ENCODE results near the gene RNF141. TPM values are rescaled to one million over a fixed set of nuclear protein-coding genes. Genes with fewer than 3 reads are reported as not detected.

Gene RNF141
- total and polyA plus RNA-seq, 2 donors (not counting 3 experiments of a cell fraction or from before 2014, with no cell fraction given): 9.4 to 32.4 TPM

- DNase-seq (ENCODE audit: low read depth, low spot score) (peak; percentile 73), FAIRE-seq (peak; percentile 95)
- no peaks in the 10 kb centered on the region for H3K9me1 ChIP-seq (replicated peaks; ENCODE audit: control insufficient read depth, extremely low read depth, insufficient read depth, low read length)
- H3K27me3 ChIP-seq (ENCODE audit: control insufficient read depth in 2 of 2, insufficient read depth in 2 of 2, low read length in 2 of 2): no peaks in the 10 kb centered on the region
- H4K20me1 ChIP-seq (replicated peaks; ENCODE audit: control insufficient read depth, extremely low read depth, insufficient read depth, low read length): no peaks in the 10 kb centered on the region
- H3K4me2 ChIP-seq (ENCODE audit: insufficient read depth, low read length): no peak overlapping the region
- POLR2A ChIA-PET: interaction anchor here (1.1 to 1.7 kb wide), 2 partner anchors 11 to 34 kb away, joined by 3 to 7 read pairs; no protein-coding TSS in a partner anchor
- no peak for TF ChIP-seq CTCF (IDR thresholded peaks at IDR 0.05; ENCODE audit: extremely low read depth in 1 of 2, insufficient read depth in 1 of 2, low read depth in 1 of 2, low read length in 2 of 2)
- TF ChIP-seq FOS (IDR thresholded peaks at IDR 0.05; ENCODE audit: borderline replicate concordance, insufficient read depth, low read length): peak; percentile 46
- no peak for TF ChIP-seq POLR2A (IDR thresholded peaks at IDR 0.05; ENCODE audit: low read depth, low read length)
- TF ChIP-seq MAX (IDR thresholded peaks at IDR 0.05; ENCODE audit: insufficient read depth, insufficient read length): no peak
- peak; percentile 52 for TF ChIP-seq JUN (IDR thresholded peaks at IDR 0.05; ENCODE audit: borderline replicate concordance, insufficient read depth, insufficient read length, low read depth)
- TF ChIP-seq POLR2AphosphoS5 (IDR thresholded peaks at IDR 0.05; ENCODE audit: insufficient read depth, low read depth, low read length): no peak
- TF ChIP-seq EZH2 (IDR thresholded peaks at IDR 0.05; ENCODE audit: borderline replicate concordance, low read depth, low read length, severe bottlenecking): no peak
- TF ChIP-seq MYC (IDR thresholded peaks at IDR 0.05; ENCODE audit: low read depth, low read length): no peak
- H3K9me3 ChIP-seq (replicated peaks; ENCODE audit: control insufficient read depth, insufficient read depth, low read length): no peaks in the 10 kb centered on the region
- no peak overlapping the region for H2AFZ ChIP-seq (ENCODE audit: low read depth, low read length)
- H3K4me1 ChIP-seq (ENCODE audit: control insufficient read depth, extremely low read depth, insufficient read depth, low read length): peaks cover 21% of the 10 kb centered on the region
- dilution Hi-C loops (cut with MboI; ENCODE audit: extremely low pct_ligation_motif_present, low sequenced_read_pairs) (no loop called here), intact Hi-C loops (cut with micrococcal nuclease) (loop anchor here (1.0 kb wide), 1 partner anchor 8 kb away; no protein-coding TSS in a partner anchor)
- H3K4me3 ChIP-seq (replicated peaks in 1 of 3; ENCODE audit: insufficient read depth in 1 of 3, low read depth in 1 of 3, low read length in 3 of 3): no peak overlapping the region
- H3K79me2 ChIP-seq (ENCODE audit: control insufficient read depth, insufficient read depth, low read length): no peaks in the 10 kb centered on the region
- CTCF ChIA-PET: interaction anchor here (1.7 to 2.3 kb wide), 2 partner anchors 11 to 32 kb away, joined by 8 to 9 read pairs; partner anchors contain the start of gene RNF141
- H3K36me3 ChIP-seq (ENCODE audit: control insufficient read depth in 2 of 2, extremely low read depth in 1 of 2, insufficient read depth in 2 of 2, low read length in 2 of 2): no peaks in the 10 kb centered on the region
- H3K27ac ChIP-seq (ENCODE audit: insufficient read depth, low read depth, low read length): peak overlapping the region; percentile 36
- BruUV-seq (replicated peaks): no TSS peak
- no peak overlapping the region for H3K9ac ChIP-seq (replicated peaks; ENCODE audit: extremely low read depth, insufficient read depth, low read length)
Observed at GRCh38 chr11:10573556-10573955, 32.6 kb upstream of the RNF141 start.
